Jurkat, Clone E6-1 (cell line): Measurements from ENCODE around the gene TBCD.
"Not testable (repeated sequence)": the region's sequence is repeated elsewhere in the genome, so short reads cannot be mapped to it uniquely, and the experiment has no call there.

Source experiments
- DNase-seq: peaks from one replicate; pipeline ENCODE4 v3.0.0-alpha.2; 2011; ENCODE audit warnings: low read depth, low spot score
- H3K4me3 ChIP-seq: 2 replicates; pipeline ENCODE4 v1.5.1; 2011; ENCODE audit warnings: mild to moderate bottlenecking, low read length, control low read depth, moderate library complexity

TBCD gene

GRCh38 chr17:82966415-82966814 is 214.6 kb downstream of the TBCD start:
- H3K4me3 ChIP-seq, result no peak overlapping the region
- DNase-seq, result no peak

- no peak for DNase-seq
- H3K4me3 ChIP-seq, result no peak overlapping the region
Measured at GRCh38 chr17:82967268-82968032, 215.6 kb downstream of the TBCD start.

GRCh38 chr17:82968033-82968841 is 216.4 kb downstream of the TBCD start:
- not testable (repeated sequence) for H3K4me3 ChIP-seq

GRCh38 chr17:82970067-82970466 is 218.2 kb downstream of the TBCD start:
- DNase-seq, result peak; percentile 46
- H3K4me3 ChIP-seq, result no peak overlapping the region

More at GRCh38 chr17:82968033-82968841, 216.4 kb downstream of the TBCD start:
- not testable (repeated sequence) for DNase-seq

- no peak for DNase-seq
- H3K4me3 ChIP-seq, result no peak overlapping the region
Measured at GRCh38 chr17:82970818-82971590, 219.1 kb downstream of the TBCD start.

GRCh38 chr17:82972836-82973372 is 221.0 kb downstream of the TBCD start:
- H3K4me3 ChIP-seq, result no peak overlapping the region
- no peak for DNase-seq

GRCh38 chr17:82973456-82974135 is 221.7 kb downstream of the TBCD start:
- no peak for DNase-seq
- H3K4me3 ChIP-seq, result no peak overlapping the region

GRCh38 chr17:82974136-82974952 is 222.5 kb downstream of the TBCD start:
- DNase-seq, result no peak
- H3K4me3 ChIP-seq, result no peak overlapping the region

- no peak overlapping the region for H3K4me3 ChIP-seq
Measured at GRCh38 chr17:82976982-82977488, 225.2 kb downstream of the TBCD start.

GRCh38 chr17:82977606-82978005 is 225.7 kb downstream of the TBCD start:
- no peak for DNase-seq
- no peak overlapping the region for H3K4me3 ChIP-seq

More at GRCh38 chr17:82976982-82977488, 225.2 kb downstream of the TBCD start:
- no peak for DNase-seq

- peak; percentile 34 for DNase-seq
- H3K4me3 ChIP-seq, result no peak overlapping the region
Measured at GRCh38 chr17:82978765-82979349, 227.0 kb downstream of the TBCD start.

GRCh38 chr17:82979718-82980117 is 227.9 kb downstream of the TBCD start:
- DNase-seq, result no peak
- no peak overlapping the region for H3K4me3 ChIP-seq

GRCh38 chr17:82980632-82981031 is 228.8 kb downstream of the TBCD start:
- H3K4me3 ChIP-seq, result no peak overlapping the region
- DNase-seq, result no peak

- DNase-seq, result no peak
- H3K4me3 ChIP-seq, result no peak overlapping the region
Measured at GRCh38 chr17:82981141-82981730, 229.4 kb downstream of the TBCD start.

- DNase-seq, result no peak
- H3K4me3 ChIP-seq, result no peak overlapping the region
Measured at GRCh38 chr17:82983510-82984248, 231.8 kb downstream of the TBCD start.

- DNase-seq, H3K4me3 ChIP-seq: not testable (repeated sequence)
Measured at GRCh38 chr17:82984249-82984617, 232.4 kb downstream of the TBCD start.
